Endodermal cell (in vitro differentiated cells): ENCODE data around the gene RRP8. TPM values are rescaled to one million over a fixed set of nuclear protein-coding genes. Genes with fewer than 3 reads are reported as not detected.

Experiments used
- DNase-seq: peaks from one replicate; pipeline ENCODE4 v3.0.0-alpha.2; 2017
- H3K27ac ChIP-seq: 2 replicates; pipeline ENCODE4 v1.5.1; 2013; ENCODE audit warnings: mild to moderate bottlenecking, low read depth, low read length, moderate library complexity
- H3K27me3 ChIP-seq: 2 replicates; pipeline ENCODE4 v1.6.1; 2013; ENCODE audit warnings: mild to moderate bottlenecking, low read length, moderate library complexity; ENCODE audit not compliant: insufficient read depth, control insufficient read depth, poor library complexity, severe bottlenecking
- H3K36me3 ChIP-seq: 2 replicates; pipeline ENCODE4 v1.7.0; 2013; ENCODE audit warnings: mild to moderate bottlenecking, low read length, moderate library complexity; ENCODE audit not compliant: control insufficient read depth, insufficient read depth
- H3K4me1 ChIP-seq: one replicate; pipeline ENCODE4 v1.7.0; 2013; ENCODE audit warnings: low read length; ENCODE audit not compliant: control insufficient read depth, insufficient read depth
- H3K4me3 ChIP-seq: 2 replicates; pipeline ENCODE4 v1.5.1; 2013; ENCODE audit warnings: mild to moderate bottlenecking, low read length, moderate library complexity
- H3K9ac ChIP-seq: 2 replicates; pipeline ENCODE4 v1.6.1; 2013; ENCODE audit warnings: mild to moderate bottlenecking, low read length, moderate library complexity; ENCODE audit not compliant: poor library complexity, severe bottlenecking; ENCODE audit errors: extremely low read depth
- H3K9me3 ChIP-seq: 2 replicates; pipeline ENCODE4 v1.6.1; 2013; ENCODE audit warnings: mild to moderate bottlenecking, low read length, moderate library complexity; ENCODE audit not compliant: control insufficient read depth
- H3K27ac Mint-ChIP-seq: 2 replicates; pipeline ENCODE4 v1.8.0; 2020; ENCODE audit warnings: mixed read lengths
- H3K27me3 Mint-ChIP-seq: 2 replicates; pipeline ENCODE4 v1.8.0; 2021; ENCODE audit warnings: mild to moderate bottlenecking, mixed read lengths; ENCODE audit not compliant: insufficient read depth
- H3K36me3 Mint-ChIP-seq: 2 replicates; pipeline ENCODE4 v1.8.0; 2020; ENCODE audit warnings: low read depth, mixed read lengths
- H3K4me1 Mint-ChIP-seq: 2 replicates; pipeline ENCODE4 v1.8.0; 2020; ENCODE audit warnings: mixed read lengths
- H3K4me3 Mint-ChIP-seq: 2 replicates; pipeline ENCODE4 v1.8.0; 2020; ENCODE audit warnings: mild to moderate bottlenecking, moderate library complexity, mixed read lengths
- H3K9me3 Mint-ChIP-seq: 2 replicates; pipeline ENCODE4 v1.8.0; 2020; ENCODE audit warnings: mild to moderate bottlenecking, mixed read lengths
- WGBS, 2 experiments: methylation state at CpG; one replicate each; pipeline versions ENCODE4 v1.1.5 to v1.1.7; 2013; ENCODE audit warnings: missing lambda C conversion rate in 2 of 2, mixed read lengths in 1 of 2; ENCODE audit not compliant: insufficient coverage in 1 of 2, insufficient read length in 1 of 2; 5-methylcytosine and 5-hydroxymethylcytosine counted together
- total RNA-seq, 2 donors: library from RNA; stranded (reverse); fragmentation: NEBNext Ultra II Directional in 1 of 2; extraction: Animal tissue kit (Norgen Biotek cat#: 25700) in 1 of 2; gene quantifications; 2 replicates in 1 of 2; 3 replicates in 1 of 2; pipeline ENCODE4 v1.2.1, GENCODE V29; 2021
- TF ChIP-seq, protein P1 (sequence below): fragments of 200-600 bp; sonication (generic); conservative IDR thresholded peaks from 2 replicates; pipeline ENCODE4 v1.5.0; 2021; ENCODE audit warnings: antibody characterized with exemption, mild to moderate bottlenecking

Gene RRP8
- total RNA-seq, 2 donors from 2014 or later = 11.0 to 12.8 TPM

DNA sequence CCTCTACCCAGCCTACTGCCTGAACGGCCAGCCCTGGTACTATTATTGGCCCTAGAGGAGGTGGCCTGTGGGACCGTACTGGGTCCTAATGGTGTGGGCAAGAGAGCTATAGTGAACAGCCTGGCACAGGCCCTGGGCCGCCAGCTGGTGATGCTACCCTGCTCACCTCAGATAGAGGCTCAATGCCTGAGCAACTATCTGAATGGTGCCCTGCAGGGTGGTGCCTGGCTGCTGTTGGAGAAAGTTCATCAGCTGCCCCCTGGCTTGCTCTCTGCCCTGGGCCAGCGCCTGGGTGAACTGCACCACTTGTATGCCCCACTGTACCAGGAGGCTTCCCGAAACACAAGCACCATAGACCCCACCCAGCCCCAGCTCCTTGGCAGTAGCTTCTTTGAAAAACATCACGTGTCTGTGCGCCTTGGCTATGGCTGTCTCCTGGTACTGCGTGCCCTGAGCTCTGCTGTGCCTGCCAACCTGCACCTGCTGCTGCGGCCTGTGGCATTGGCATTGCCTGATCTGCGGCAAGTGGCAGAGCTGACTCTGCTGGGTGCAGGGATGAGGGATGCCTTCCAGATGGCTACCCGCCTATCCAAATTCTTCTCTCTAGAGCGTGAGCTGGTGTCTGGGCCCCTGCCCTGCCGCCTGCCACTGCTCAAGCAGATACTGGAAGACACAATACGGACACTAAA lies 57.4 kb downstream of the RRP8 start:
- H3K4me3 Mint-ChIP-seq = no peak overlapping the region
- H3K27me3 Mint-ChIP-seq = no peaks in the 10 kb centered on the region
- DNase-seq = peak; percentile 41
- Histone ChIP-seq H3K4me3 (no peak overlapping the region), H3K27ac (no peak overlapping the region), H3K9me3 (no peaks in the 10 kb centered on the region), H3K9ac (no peak overlapping the region), H3K4me1 (no peaks in the 10 kb centered on the region), H3K36me3 (no peaks in the 10 kb centered on the region), H3K27me3 (no peaks in the 10 kb centered on the region)
- no peaks in the 10 kb centered on the region for H3K4me1 Mint-ChIP-seq
- WGBS, 2 experiments = 93 to 100% methylated on average over 11 to 14 of the region's 14 CpGs
- TF ChIP-seq, protein P1, sequence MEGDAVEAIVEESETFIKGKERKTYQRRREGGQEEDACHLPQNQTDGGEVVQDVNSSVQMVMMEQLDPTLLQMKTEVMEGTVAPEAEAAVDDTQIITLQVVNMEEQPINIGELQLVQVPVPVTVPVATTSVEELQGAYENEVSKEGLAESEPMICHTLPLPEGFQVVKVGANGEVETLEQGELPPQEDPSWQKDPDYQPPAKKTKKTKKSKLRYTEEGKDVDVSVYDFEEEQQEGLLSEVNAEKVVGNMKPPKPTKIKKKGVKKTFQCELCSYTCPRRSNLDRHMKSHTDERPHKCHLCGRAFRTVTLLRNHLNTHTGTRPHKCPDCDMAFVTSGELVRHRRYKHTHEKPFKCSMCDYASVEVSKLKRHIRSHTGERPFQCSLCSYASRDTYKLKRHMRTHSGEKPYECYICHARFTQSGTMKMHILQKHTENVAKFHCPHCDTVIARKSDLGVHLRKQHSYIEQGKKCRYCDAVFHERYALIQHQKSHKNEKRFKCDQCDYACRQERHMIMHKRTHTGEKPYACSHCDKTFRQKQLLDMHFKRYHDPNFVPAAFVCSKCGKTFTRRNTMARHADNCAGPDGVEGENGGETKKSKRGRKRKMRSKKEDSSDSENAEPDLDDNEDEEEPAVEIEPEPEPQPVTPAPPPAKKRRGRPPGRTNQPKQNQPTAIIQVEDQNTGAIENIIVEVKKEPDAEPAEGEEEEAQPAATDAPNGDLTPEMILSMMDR = no peak
- no peaks in the 10 kb centered on the region for H3K9me3 Mint-ChIP-seq
- H3K27ac Mint-ChIP-seq = no peak overlapping the region
- peaks cover 2% of the 10 kb centered on the region for H3K36me3 Mint-ChIP-seq

Other genes starting within 250 kb of the RRP8 start
- gene SMPD1, start 213.1 kb downstream of the RRP8 start, total RNA-seq = 10 to 100 TPM in 1 of 2 donors, 1 to 10 TPM in 1; 9.4 to 28.7 TPM
- gene APBB1, start 184.5 kb downstream of the RRP8 start, total RNA-seq = 10 to 100 TPM; 51.5 to 51.6 TPM
- gene HPX, start 162.6 kb downstream of the RRP8 start, total RNA-seq = 1 to 10 TPM; 3.9 to 6.0 TPM
- 10 to 100 TPM; 13.0 to 18.0 TPM for gene TRIM3, start 129.7 kb downstream of the RRP8 start, total RNA-seq
- gene ARFIP2, start 122.3 kb downstream of the RRP8 start, total RNA-seq = 10 to 100 TPM; 56.5 to 56.8 TPM
- gene TIMM10B, start 122.1 kb downstream of the RRP8 start, total RNA-seq = 10 to 100 TPM; 29.6 to 30.5 TPM
- gene DNHD1, start 106.3 kb downstream of the RRP8 start, total RNA-seq = 10 to 100 TPM; 11.0 to 12.2 TPM
- 100 to 1,000 TPM; 125 to 136 TPM for gene ILK, start 158 bp upstream of the RRP8 start, total RNA-seq
- 100 to 1,000 TPM; 168 to 202 TPM for gene TAF10, start 8.6 kb upstream of the RRP8 start, total RNA-seq
- 10 to 100 TPM; 68.3 to 71.0 TPM for gene TPP1, start 15.8 kb upstream of the RRP8 start, total RNA-seq
- 10 to 100 TPM; 13.7 to 14.3 TPM for gene DCHS1, start 52.2 kb upstream of the RRP8 start, total RNA-seq
- 10 to 100 TPM; 57.6 to 72.6 TPM for gene MRPL17, start 79.7 kb upstream of the RRP8 start, total RNA-seq
- gene OR2AG2, start 168.4 kb upstream of the RRP8 start, total RNA-seq = under 1 TPM; 0.20 to 0.68 TPM
- gene OR2AG1, start 179.4 kb upstream of the RRP8 start, total RNA-seq = not detected
- gene OR6A2, start 196.1 kb upstream of the RRP8 start, total RNA-seq = under 1 TPM; 0.09 to 0.51 TPM
- not detected for gene OR10A5, start 242.1 kb upstream of the RRP8 start, total RNA-seq